Neural cell (in vitro differentiated cells): Measurements from ENCODE around the gene ZNF80.

ENCODE experiments used
- CTCF ChIP-seq: fragments of 450-650 bp; IDR thresholded peaks from 2 replicates; pipeline ENCODE4 v1.5.1; 2014; ENCODE audit warnings: antibody characterized with exemption, mild to moderate bottlenecking, moderate library complexity; ENCODE audit not compliant: poor library complexity, severe bottlenecking
- EZH2 ChIP-seq: fragments of 200-600, 300-800 bp; shearing (Covaris generic), sonication (generic); IDR thresholded peaks from 2 replicates; pipeline ENCODE4 v1.6.1; 2014; ENCODE audit warnings: antibody characterized with exemption, low read length, borderline replicate concordance, mild to moderate bottlenecking; ENCODE audit not compliant: insufficient read depth, poor library complexity, severe bottlenecking
- POLR2AphosphoS5 ChIP-seq: IDR thresholded peaks from 2 replicates; pipeline ENCODE4 v1.6.1; 2012
- REST ChIP-seq: IDR thresholded peaks from 2 replicates; pipeline ENCODE4 v1.6.1; 2012; ENCODE audit warnings: borderline replicate concordance
- SMC3 ChIP-seq: fragments of 450-650 bp; conservative IDR thresholded peaks from 2 replicates; pipeline ENCODE4 v1.6.1; 2014; ENCODE audit warnings: antibody characterized with exemption, mild to moderate bottlenecking, moderate library complexity; ENCODE audit not compliant: poor library complexity

GRCh38 chr3:114284644-114285043 lies 47.3 kb upstream of the ZNF80 start:
- TF ChIP-seq CTCF = no peak
- no peak for TF ChIP-seq EZH2
- no peak for TF ChIP-seq REST
- no peak for TF ChIP-seq SMC3
- no peak for TF ChIP-seq POLR2AphosphoS5
